HL-60 (cell line): ENCODE measurements around the gene SPRR5.

Experiments
- DNase-seq, 2 experiments: peaks; one replicate each; pipeline ENCODE4 v3.0.0-alpha.2; 2010 to 2020; ENCODE audit warnings: low read depth in 1 of 2, low spot score in 1 of 2
- H3K27ac ChIP-seq: fragments of 250-450 bp; sonication (Bioruptor Pico); replicated peaks from 2 replicates; pipeline ENCODE4 v1.5.1; 2020; ENCODE audit warnings: mild to moderate bottlenecking, moderate library complexity
- H3K27me3 ChIP-seq: fragments of 250-450 bp; sonication (Bioruptor Pico); 2 replicates; pipeline ENCODE4 v1.5.1; 2021; ENCODE audit warnings: mild to moderate bottlenecking, moderate library complexity; ENCODE audit not compliant: insufficient read depth, poor library complexity, severe bottlenecking
- H3K4me3 ChIP-seq: replicated peaks from 2 replicates; pipeline ENCODE4 v1.5.1; 2011; ENCODE audit warnings: mild to moderate bottlenecking, control low read depth, low read length; ENCODE audit not compliant: insufficient read depth
- CTCF ChIP-seq: IDR thresholded peaks from one replicate; pipeline ENCODE4 v1.5.1; 2011; ENCODE audit warnings: low read length, control low read depth, inconsistent platforms; ENCODE audit not compliant: insufficient read depth
- GABPA ChIP-seq: IDR thresholded peaks from 2 replicates; pipeline ENCODE4 v1.6.1; 2012; ENCODE audit warnings: low read depth
- POLR2AphosphoS5 ChIP-seq: IDR thresholded peaks from 2 replicates; pipeline ENCODE4 v1.6.1; 2012; ENCODE audit warnings: low read depth
- REST ChIP-seq: IDR thresholded peaks from 2 replicates; pipeline ENCODE4 v1.6.1; 2012; ENCODE audit warnings: low read depth; ENCODE audit not compliant: insufficient replicate concordance
- SPI1 ChIP-seq: IDR thresholded peaks from 2 replicates; pipeline ENCODE4 v1.6.1; 2012; ENCODE audit warnings: low read depth, mild to moderate bottlenecking, borderline replicate concordance

The SPRR5 gene

GRCh38 chr1:152946248-152946647, 758 bp upstream of the SPRR5 start:
- Histone ChIP-seq H3K27ac (no peak overlapping the region), H3K27me3 (no peaks in the 10 kb centered on the region), H3K4me3 (no peak overlapping the region)
- TF ChIP-seq GABPA: no peak
- no peak for TF ChIP-seq POLR2AphosphoS5
- no peak for DNase-seq

- DNase-seq: no peak
- H3K4me3 ChIP-seq: no peak overlapping the region
- no peak overlapping the region for H3K27ac ChIP-seq
- TF ChIP-seq SPI1: no peak
- no peak for TF ChIP-seq CTCF
- no peak for TF ChIP-seq REST
- no peak for TF ChIP-seq GABPA
- TF ChIP-seq POLR2AphosphoS5: no peak
- no peaks in the 10 kb centered on the region for H3K27me3 ChIP-seq
Observed at GRCh38 chr1:152951711-152952110, 4.7 kb downstream of the SPRR5 start.

GRCh38 chr1:152953761-152954160, 6.8 kb downstream of the SPRR5 start:
- Histone ChIP-seq H3K4me3 (no peak overlapping the region), H3K27ac (no peak overlapping the region), H3K27me3 (no peaks in the 10 kb centered on the region)
- TF ChIP-seq CTCF (no peak), REST (no peak), POLR2AphosphoS5 (no peak), GABPA (no peak), SPI1 (no peak)
- no peak for DNase-seq

- no peak for TF ChIP-seq POLR2AphosphoS5
- TF ChIP-seq GABPA: no peak
- no peak for TF ChIP-seq CTCF
- TF ChIP-seq SPI1: no peak
- TF ChIP-seq REST: no peak
- DNase-seq: no peak
- H3K27me3 ChIP-seq: no peaks in the 10 kb centered on the region
- no peak overlapping the region for H3K4me3 ChIP-seq
- no peak overlapping the region for H3K27ac ChIP-seq
Observed at GRCh38 chr1:152954436-152954835, 7.4 kb downstream of the SPRR5 start.
